H1 (cell line): ENCODE data around the gene OVCH1. TPM values are rescaled to one million over a fixed set of nuclear protein-coding genes. Genes with fewer than 3 reads are reported as not detected.

Experiments used
- ATF3 ChIP-seq: IDR thresholded peaks from 2 replicates; pipeline ENCODE4 v1.6.1; 2011; ENCODE audit warnings: low read depth, mild to moderate bottlenecking, low read length; ENCODE audit not compliant: insufficient read depth
- BACH1 ChIP-seq: IDR thresholded peaks from 2 replicates; pipeline ENCODE4 v1.6.1; 2012; ENCODE audit warnings: low read length, improper control_type of control experiment
- CBX5 ChIP-seq: fragments of 300-800, 300-1000 bp; sonication (generic); IDR thresholded peaks from 2 replicates; pipeline ENCODE4 v1.7.1; 2016; ENCODE audit warnings: antibody characterized with exemption, low read length, low read depth
- CEBPB ChIP-seq: IDR thresholded peaks from 2 replicates; pipeline ENCODE4 v1.6.1; 2012; ENCODE audit warnings: low read depth, low read length
- CHD2 ChIP-seq: IDR thresholded peaks from 2 replicates; pipeline ENCODE4 v1.6.1; 2012; ENCODE audit warnings: low read length, improper control_type of control experiment
- CTBP2 ChIP-seq: IDR thresholded peaks from 2 replicates; pipeline ENCODE4 v1.7.0; 2011; ENCODE audit warnings: borderline replicate concordance, mild to moderate bottlenecking, moderate library complexity, mixed read lengths, low read length; ENCODE audit not compliant: insufficient read depth, insufficient read length
- E2F6 ChIP-seq: IDR thresholded peaks from 2 replicates; pipeline ENCODE4 v1.6.1; 2012; ENCODE audit warnings: inconsistent platforms
- EGR1 ChIP-seq: IDR thresholded peaks from 2 replicates; pipeline ENCODE4 v1.6.1; 2011; ENCODE audit warnings: low read depth, low read length, borderline replicate concordance
- EZH2 ChIP-seq: fragments of 200-600 bp; sonication (generic); IDR thresholded peaks from 2 replicates; pipeline ENCODE4 v1.7.1; 2012; ENCODE audit warnings: low read depth, mild to moderate bottlenecking, moderate library complexity, low read length, inconsistent platforms; ENCODE audit not compliant: severe bottlenecking
- JUN ChIP-seq: IDR thresholded peaks from 2 replicates; pipeline ENCODE4 v1.6.1; 2011; ENCODE audit warnings: low read depth, mild to moderate bottlenecking, improper control_type of control experiment, low read length
- JUND ChIP-seq: IDR thresholded peaks from 2 replicates; pipeline ENCODE4 v1.6.1; 2011; ENCODE audit warnings: mild to moderate bottlenecking, improper control_type of control experiment, low read length
- KDM1A ChIP-seq: fragments of 200-600, 300-600 bp; sonication (generic); IDR thresholded peaks from 2 replicates; pipeline ENCODE4 v1.7.1; 2016; ENCODE audit warnings: mild to moderate bottlenecking, low read length, borderline replicate concordance
- MAX ChIP-seq: IDR thresholded peaks from 2 replicates; pipeline ENCODE4 v1.6.1; 2012; ENCODE audit warnings: inconsistent platforms
- POLR2A ChIP-seq, 2 experiments: IDR thresholded peaks; 1 replicate in 1 of 2; 2 replicates in 1 of 2; pipeline ENCODE4 v1.6.1; 2011; ENCODE audit warnings: low read depth in 2 of 2, low read length in 2 of 2, mild to moderate bottlenecking in 2 of 2; ENCODE audit errors: control extremely low read depth in 1 of 2
- RAD21 ChIP-seq, 2 experiments: IDR thresholded peaks in 1 of 2; conservative IDR thresholded peaks in 1 of 2; 2 replicates each; pipeline ENCODE4 v1.6.1; 2011; ENCODE audit warnings: low read depth in 2 of 2, low read length in 2 of 2, improper control_type of control experiment in 1 of 2, inconsistent platforms in 1 of 2, mild to moderate bottlenecking in 1 of 2, moderate library complexity in 1 of 2
- RXRA ChIP-seq: IDR thresholded peaks from 2 replicates; pipeline ENCODE4 v1.6.1; 2011; ENCODE audit warnings: low read depth, mild to moderate bottlenecking, low read length, moderate library complexity; ENCODE audit not compliant: insufficient read depth
- SIRT6 ChIP-seq: IDR thresholded peaks from one replicate; pipeline ENCODE4 v1.7.1; 2012; ENCODE audit warnings: low read length, inconsistent platforms
- SP1 ChIP-seq: IDR thresholded peaks from 2 replicates; pipeline ENCODE4 v1.6.1; 2011; ENCODE audit warnings: low read depth, low read length
- SP2 ChIP-seq: IDR thresholded peaks from 2 replicates; pipeline ENCODE4 v1.6.1; 2012; ENCODE audit warnings: mild to moderate bottlenecking, low read length, inconsistent platforms
- SP4 ChIP-seq: IDR thresholded peaks from 2 replicates; pipeline ENCODE4 v1.6.1; 2012; ENCODE audit warnings: low read length, inconsistent platforms
- SRF ChIP-seq: IDR thresholded peaks from 2 replicates; pipeline ENCODE4 v1.6.1; 2011; ENCODE audit warnings: mild to moderate bottlenecking, low read depth, low read length, moderate library complexity
- TAF1 ChIP-seq: IDR thresholded peaks from 2 replicates; pipeline ENCODE4 v1.6.1; 2011; ENCODE audit warnings: mild to moderate bottlenecking, low read depth, low read length
- YY1 ChIP-seq: IDR thresholded peaks from 2 replicates; pipeline ENCODE4 v1.6.1; 2011; ENCODE audit warnings: low read depth, mild to moderate bottlenecking, low read length
- ZNF274 ChIP-seq: IDR thresholded peaks from 2 replicates; pipeline ENCODE4 v1.7.0; 2012; ENCODE audit warnings: low read length, borderline replicate concordance; ENCODE audit errors: extremely low read depth
- polyA plus RNA-seq, 7 experiments: library from polyadenylated mRNA; depleted of rRNA in 3 of 7; stranded (reverse) in 5 of 7; unstranded in 2 of 7; fragments of >200 nt in 5 of 7; fragments of 200-250 nt in 2 of 7; gene quantifications; 1 replicate in 5 of 7; 2 replicates in 1 of 7; 4 replicates in 1 of 7; pipeline versions ENCODE4 v1.2.1 to v1.2.3, GENCODE V29; 2011 to 2013; ENCODE audit warnings: missing spikeins in 2 of 7, mixed read lengths in 2 of 7
- total RNA-seq: library from RNA; stranded (reverse); fragmentation: NEBNext Ultra II Directional; extraction: Animal tissue kit (Norgen Biotek cat#: 25700); gene quantifications from 2 replicates; pipeline ENCODE4 v1.2.1, GENCODE V29; 2021

The OVCH1 gene
- total and polyA plus RNA-seq, 2 of the 8 experiments (the other 6 are each of a cell fraction or from before 2014, with no cell fraction given): 0.07 TPM; not detected in 1

- TF ChIP-seq MAX (peak; percentile 63), TAF1 (peak; percentile 75), CEBPB (no peak), SP2 (no peak), JUND (no peak), ATF3 (no peak), EGR1 (no peak), E2F6 (no peak), EZH2 (no peak), YY1 (peak; percentile 94), RXRA (no peak), BACH1 (no peak; the same call in 1 of the 2 replicates), SP4 (no peak), SRF (no peak), SIRT6 (no peak), CTBP2 (no peak), RAD21 (IDR thresholded peaks at IDR 0.05 in 1 of 2, conservative IDR thresholded peaks at IDR 0.05 in 1 of 2; ENCODE audit: low read depth in 2 of 2, low read length in 2 of 2) (no peak), JUN (no peak), POLR2A (IDR thresholded peaks at IDR 0.05; ENCODE audit: control extremely low read depth in 1 of 2, low read depth in 2 of 2, low read length in 2 of 2) (peak; percentile 69 to 88), KDM1A (no peak), ZNF274 (no peak), CBX5 (no peak), SP1 (peak; percentile 56; the same call in 1 of the 2 replicates), CHD2 (peak; percentile 99)
Observed at GRCh38 chr12:29380536-29381523, 116.7 kb downstream of the OVCH1 start, which contains the start of gene ERGIC2 (continued).
